GM12801 (cell line): ENCODE data around the gene KLHL8.

Experiments
- TF ChIP-seq, protein P1 (sequence below): IDR thresholded peaks from one replicate; pipeline ENCODE4 v1.5.1; 2011; ENCODE audit warnings: control low read depth; ENCODE audit not compliant: insufficient read length; ENCODE audit errors: extremely low read depth

KLHL8 gene

DNA sequence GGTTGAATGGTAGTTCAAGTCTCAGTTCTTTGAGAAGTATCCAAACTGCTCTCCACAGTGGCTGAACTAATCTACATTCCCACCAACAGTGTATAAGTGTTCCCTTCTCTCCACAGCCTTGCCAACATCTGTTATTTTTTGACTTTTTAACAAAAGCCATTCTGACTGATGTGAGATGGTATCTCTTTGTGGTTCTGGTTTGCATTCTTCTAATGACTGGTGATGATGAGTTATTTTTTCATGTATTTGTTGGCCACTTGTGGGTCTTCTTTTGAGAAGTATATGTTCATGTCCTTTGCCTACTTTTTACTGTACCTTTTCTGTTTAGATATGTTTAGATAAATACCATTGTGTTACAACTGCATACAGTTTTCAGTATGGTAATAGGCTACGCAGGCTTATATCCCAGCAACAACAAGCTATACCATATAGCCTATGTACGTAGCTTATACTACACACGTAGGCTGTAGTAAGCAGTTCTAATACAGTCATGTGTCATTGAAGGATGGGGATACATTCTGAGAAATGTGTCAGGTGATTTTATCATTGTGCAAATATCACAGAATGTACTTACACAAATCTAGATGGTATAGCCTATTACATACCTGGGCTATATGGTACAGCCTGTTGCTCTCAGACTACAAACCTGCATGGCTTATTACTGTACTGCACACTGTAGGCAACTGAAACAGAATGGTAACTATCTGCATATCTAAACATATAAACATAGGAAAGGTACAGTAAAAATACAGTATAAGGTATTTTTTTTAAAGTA is 28.1 kb downstream of the KLHL8 start:
- TF ChIP-seq, protein P1, sequence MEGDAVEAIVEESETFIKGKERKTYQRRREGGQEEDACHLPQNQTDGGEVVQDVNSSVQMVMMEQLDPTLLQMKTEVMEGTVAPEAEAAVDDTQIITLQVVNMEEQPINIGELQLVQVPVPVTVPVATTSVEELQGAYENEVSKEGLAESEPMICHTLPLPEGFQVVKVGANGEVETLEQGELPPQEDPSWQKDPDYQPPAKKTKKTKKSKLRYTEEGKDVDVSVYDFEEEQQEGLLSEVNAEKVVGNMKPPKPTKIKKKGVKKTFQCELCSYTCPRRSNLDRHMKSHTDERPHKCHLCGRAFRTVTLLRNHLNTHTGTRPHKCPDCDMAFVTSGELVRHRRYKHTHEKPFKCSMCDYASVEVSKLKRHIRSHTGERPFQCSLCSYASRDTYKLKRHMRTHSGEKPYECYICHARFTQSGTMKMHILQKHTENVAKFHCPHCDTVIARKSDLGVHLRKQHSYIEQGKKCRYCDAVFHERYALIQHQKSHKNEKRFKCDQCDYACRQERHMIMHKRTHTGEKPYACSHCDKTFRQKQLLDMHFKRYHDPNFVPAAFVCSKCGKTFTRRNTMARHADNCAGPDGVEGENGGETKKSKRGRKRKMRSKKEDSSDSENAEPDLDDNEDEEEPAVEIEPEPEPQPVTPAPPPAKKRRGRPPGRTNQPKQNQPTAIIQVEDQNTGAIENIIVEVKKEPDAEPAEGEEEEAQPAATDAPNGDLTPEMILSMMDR = no peak

DNA sequence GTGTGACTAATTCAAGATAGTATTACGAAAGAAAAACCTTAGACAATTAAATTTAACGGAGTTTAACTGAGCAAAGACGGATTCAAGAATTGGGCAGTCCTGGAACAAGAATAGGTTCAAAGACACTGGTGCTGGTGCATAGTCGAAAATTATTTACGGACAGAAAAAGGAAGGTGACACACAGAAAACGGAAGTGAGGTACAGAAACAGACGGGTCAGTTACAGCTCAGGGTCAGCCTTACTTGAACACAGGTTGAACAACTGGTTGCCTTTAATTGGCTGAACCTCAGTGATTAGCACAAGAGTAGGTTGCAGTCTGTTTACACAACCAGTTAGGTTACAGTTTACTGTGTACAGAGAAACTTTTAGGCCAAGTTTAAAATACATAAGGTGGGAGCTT is 31.5 kb downstream of the KLHL8 start:
- TF ChIP-seq, protein P1 = no peak

DNA sequence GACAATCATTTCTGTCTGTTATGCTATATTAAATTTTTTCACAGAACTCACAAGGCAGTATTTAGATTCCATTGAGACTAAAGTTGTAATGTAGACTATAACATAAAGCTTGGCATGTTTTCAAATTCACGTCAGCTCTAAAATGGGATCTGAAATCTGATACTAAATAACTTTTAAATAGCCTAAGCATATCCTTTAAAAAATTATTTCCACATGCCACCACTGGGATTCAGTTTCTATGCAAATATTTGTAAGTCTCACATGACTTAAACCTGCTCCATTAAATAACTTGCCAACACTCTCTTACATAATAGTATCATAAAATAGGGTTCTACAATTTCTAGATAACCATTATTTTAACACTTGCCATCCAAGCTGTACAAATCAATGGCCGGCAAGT is 32.4 kb downstream of the KLHL8 start:
- TF ChIP-seq, protein P1 = no peak

DNA sequence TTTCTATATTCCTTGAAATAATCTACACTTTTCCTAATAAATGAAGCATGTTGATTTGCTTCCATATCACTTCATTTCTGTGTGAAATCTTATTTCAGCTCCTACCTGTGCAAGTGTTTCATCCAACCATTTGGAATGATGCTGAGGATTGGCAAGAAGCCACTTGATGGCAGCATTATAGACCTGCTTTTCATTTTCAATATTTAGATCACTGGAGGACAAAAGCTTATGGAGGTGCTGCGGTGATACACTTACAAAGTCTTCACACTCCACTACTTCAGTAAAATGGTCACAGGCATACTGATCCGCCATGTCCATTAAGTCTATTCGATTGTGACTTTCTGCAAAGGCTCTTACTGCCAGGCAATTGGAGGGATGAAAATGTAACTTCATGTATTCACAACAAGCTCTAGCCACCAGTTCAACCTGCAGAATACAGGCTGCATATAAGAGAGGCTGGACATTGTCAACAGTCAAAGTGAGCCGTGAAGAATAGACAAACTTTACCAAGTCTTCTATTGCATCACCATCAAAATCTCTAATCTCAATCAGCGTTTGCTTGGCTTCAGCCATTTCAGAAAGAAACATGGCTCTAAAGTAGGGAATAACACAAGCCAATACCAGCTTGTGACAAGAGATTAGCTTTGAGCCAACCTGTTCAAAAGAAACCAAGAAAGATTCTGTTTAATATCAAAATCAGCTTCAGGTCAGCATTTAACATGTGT is 35.1 kb downstream of the KLHL8 start:
- TF ChIP-seq, protein P1 = no peak

DNA sequence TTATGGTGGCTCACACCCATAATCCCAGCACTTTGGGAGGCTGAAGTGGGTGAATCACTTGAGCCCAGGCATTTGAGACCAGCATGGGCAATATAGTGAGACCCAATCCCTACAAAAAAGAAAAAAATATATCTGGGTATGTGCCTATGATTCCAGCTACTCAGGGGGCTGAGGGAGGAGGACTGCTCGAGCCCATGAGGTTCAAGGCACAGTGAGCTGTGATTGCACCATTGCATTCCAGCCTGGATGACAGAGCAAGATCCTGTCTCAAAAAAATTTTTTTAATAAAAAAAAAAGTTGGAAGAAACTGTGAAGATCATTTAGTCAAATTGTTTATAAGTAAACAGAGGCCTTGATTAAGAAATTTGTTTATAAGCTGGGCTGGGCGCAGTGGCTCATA is 39.7 kb downstream of the KLHL8 start:
- TF ChIP-seq, protein P1 = no peak

DNA sequence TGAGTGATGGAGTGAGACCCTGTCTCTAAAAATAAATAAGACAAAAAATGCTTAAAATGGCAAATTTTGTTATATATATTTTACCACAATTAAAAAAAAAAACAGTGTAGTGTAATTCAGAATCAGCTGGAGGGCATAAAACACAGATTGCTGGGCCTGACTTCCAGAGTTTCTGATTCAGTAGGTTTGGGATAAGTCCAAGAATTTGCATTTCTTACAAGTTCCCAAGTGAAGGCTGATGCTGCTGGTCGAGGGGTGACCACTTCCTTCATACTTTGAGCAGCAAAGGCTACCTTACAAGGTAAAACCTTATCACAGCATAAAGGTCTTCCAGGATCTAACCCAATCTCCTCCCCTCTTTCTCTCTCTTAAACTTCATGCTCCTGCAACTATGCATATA is 40.7 kb downstream of the KLHL8 start:
- TF ChIP-seq, protein P1 = no peak

DNA sequence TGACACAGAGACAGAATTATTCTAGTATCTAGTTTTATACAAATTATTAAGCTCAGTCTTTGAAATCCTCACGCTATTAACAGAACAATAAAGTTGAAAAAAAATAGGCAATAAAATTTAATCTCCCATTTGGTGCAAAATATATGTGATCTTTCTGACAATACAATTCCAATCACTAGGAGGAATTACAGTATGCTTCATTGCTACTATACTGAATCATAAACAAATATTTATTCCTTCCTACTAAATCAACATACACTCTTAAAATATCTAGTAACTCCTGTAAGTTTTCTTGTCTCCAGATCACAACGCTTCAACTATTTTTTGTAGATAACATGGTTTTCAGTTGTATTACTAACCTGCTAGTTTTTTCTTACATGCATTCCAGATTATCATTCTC is 45.7 kb downstream of the KLHL8 start:
- TF ChIP-seq, protein P1 = no peak
